HEK293 (cell line): ENCODE measurements around the gene SNX21.

Experiments used
- CTCF ChIA-PET: fragments of 350-600 bp; formaldehyde crosslinking; extraction: SDS; loops from one replicate; lab custom pipeline; 2021; ENCODE audit warnings: antibody characterized with exemption; lab: Yijun Ruan, JAX
- POLR2A ChIA-PET: fragments of 300-600 bp; formaldehyde crosslinking; extraction: SDS; loops from one replicate; lab custom pipeline; 2020; ENCODE audit warnings: antibody characterized with exemption, inconsistent platforms; lab: Yijun Ruan, JAX
- H3K27ac ChIP-seq: fragments of 200-500 bp; sonication (Bioruptor generic); 2 replicates; pipeline ENCODE4 v1.5.1; 2014; ENCODE audit warnings: low read depth, low read length, control low read depth, inconsistent platforms; ENCODE audit errors: extremely low read depth
- H3K36me3 ChIP-seq, 2 experiments: fragments of 200-500 bp in 1 of 2; sonication (Bioruptor generic) in 1 of 2; 1 replicate in 1 of 2; 2 replicates in 1 of 2; pipeline ENCODE4 v1.5.1; 2014 to 2017; ENCODE audit warnings: inconsistent platforms in 2 of 2, low read length in 2 of 2; ENCODE audit not compliant: control insufficient read depth in 2 of 2, insufficient read depth in 1 of 2
- H3K4me1 ChIP-seq: fragments of 200-500 bp; sonication (Bioruptor generic); 2 replicates; pipeline ENCODE4 v1.5.1; 2014; ENCODE audit warnings: mild to moderate bottlenecking, low read length, inconsistent platforms; ENCODE audit not compliant: control insufficient read depth, insufficient read depth
- H3K4me3 ChIP-seq: 2 replicates; pipeline ENCODE4 v1.5.1; 2011; ENCODE audit warnings: low read depth, mild to moderate bottlenecking, control low read depth, low read length, moderate library complexity
- H3K9me3 ChIP-seq: fragments of 200-500 bp; sonication (Bioruptor generic); 2 replicates; pipeline ENCODE4 v1.5.1; 2014; ENCODE audit warnings: low read depth, low read length, inconsistent platforms; ENCODE audit not compliant: control insufficient read depth, insufficient read depth
- BCL11B ChIP-seq: fragments of 450-650 bp; formaldehyde crosslinking; IDR thresholded peaks from 2 replicates; pipeline ENCODE4 v1.5.1; 2016; ENCODE audit warnings: low read depth, missing biosample characterization, missing genetic modification characterization
- GFI1B ChIP-seq: fragments of 450-650 bp; formaldehyde crosslinking; IDR thresholded peaks from 2 replicates; pipeline ENCODE4 v1.5.1; 2016; ENCODE audit warnings: missing biosample characterization, missing genetic modification characterization
- MYNN ChIP-seq: fragments of 450-650 bp; formaldehyde crosslinking; IDR thresholded peaks from 2 replicates; pipeline ENCODE4 v1.5.1; 2016; ENCODE audit warnings: missing biosample characterization, missing genetic modification characterization, borderline replicate concordance
- OVOL3 ChIP-seq: fragments of 450-650 bp; formaldehyde crosslinking; IDR thresholded peaks from 2 replicates; pipeline ENCODE4 v1.5.1; 2016; ENCODE audit warnings: missing biosample characterization, missing genetic modification characterization
- SCRT2 ChIP-seq: fragments of 450-650 bp; formaldehyde crosslinking; IDR thresholded peaks from 2 replicates; pipeline ENCODE4 v1.5.1; 2016; ENCODE audit warnings: missing biosample characterization, missing genetic modification characterization
- ZFHX2 ChIP-seq: fragments of 450-650 bp; formaldehyde crosslinking; conservative IDR thresholded peaks from 2 replicates; pipeline ENCODE4 v1.5.1; 2016; ENCODE audit warnings: missing biosample characterization, missing genetic modification characterization
- ZNF121 ChIP-seq: fragments of 450-650 bp; formaldehyde crosslinking; IDR thresholded peaks from 2 replicates; pipeline ENCODE4 v1.5.1; 2016; ENCODE audit warnings: missing biosample characterization, missing genetic modification characterization
- ZNF311 ChIP-seq: fragments of 450-650 bp; formaldehyde crosslinking; IDR thresholded peaks from 2 replicates; pipeline ENCODE4 v1.5.1; 2017; ENCODE audit warnings: missing biosample characterization, missing genetic modification characterization, borderline replicate concordance
- ZNF335 ChIP-seq: fragments of 450-650 bp; formaldehyde crosslinking; conservative IDR thresholded peaks from 2 replicates; pipeline ENCODE4 v1.5.1; 2016; ENCODE audit warnings: missing biosample characterization, missing genetic modification characterization
- ZNF501 ChIP-seq: fragments of 450-650 bp; formaldehyde crosslinking; IDR thresholded peaks from 2 replicates; pipeline ENCODE4 v1.5.1; 2016; ENCODE audit warnings: missing biosample characterization, missing genetic modification characterization
- ZNF560 ChIP-seq: fragments of 450-650 bp; formaldehyde crosslinking; IDR thresholded peaks from 2 replicates; pipeline ENCODE4 v1.5.1; 2017; ENCODE audit warnings: missing biosample characterization, missing genetic modification characterization, borderline replicate concordance
- ZNF776 ChIP-seq: fragments of 450-650 bp; formaldehyde crosslinking; IDR thresholded peaks from 2 replicates; pipeline ENCODE4 v1.5.0; 2017; ENCODE audit warnings: missing biosample characterization, missing genetic modification characterization, borderline replicate concordance
- TF ChIP-seq, protein P1 (sequence below): fragments of 450-650 bp; formaldehyde crosslinking; IDR thresholded peaks from 2 replicates; pipeline ENCODE4 v1.5.1; 2016; ENCODE audit warnings: missing biosample characterization, missing genetic modification characterization
- TF ChIP-seq, protein P2 (sequence below): fragments of 450-650 bp; formaldehyde crosslinking; IDR thresholded peaks from 2 replicates; pipeline ENCODE4 v1.5.1; 2016; ENCODE audit warnings: missing biosample characterization, missing genetic modification characterization
- TF ChIP-seq, protein P3 (sequence below): fragments of 450-650 bp; formaldehyde crosslinking; IDR thresholded peaks from 2 replicates; pipeline ENCODE4 v1.5.1; 2016; ENCODE audit warnings: missing biosample characterization, missing genetic modification characterization
- TF ChIP-seq, protein P4 (sequence below): sonication (generic); formaldehyde crosslinking; IDR thresholded peaks from 2 replicates; pipeline ENCODE4 v1.8.1; 2022; ENCODE audit warnings: mild to moderate bottlenecking, moderate library complexity, missing genetic modification reagents
- TF ChIP-seq, protein P5 (sequence below): fragments of 450-650 bp; formaldehyde crosslinking; IDR thresholded peaks from 2 replicates; pipeline ENCODE4 v1.5.0; 2017; ENCODE audit warnings: missing biosample characterization, missing genetic modification characterization, borderline replicate concordance
- TF ChIP-seq, protein P6 (sequence below): fragments of 450-650 bp; formaldehyde crosslinking; optimal IDR thresholded peaks from 2 replicates; pipeline ENCODE3; 2016; ENCODE audit warnings: missing biosample characterization, mild to moderate bottlenecking, missing genetic modification characterization
- TF ChIP-seq, protein P7 (sequence below): fragments of 450-650 bp; formaldehyde crosslinking; IDR thresholded peaks from 2 replicates; pipeline ENCODE4 v1.5.1; 2017; ENCODE audit warnings: missing biosample characterization, missing genetic modification characterization

The SNX21 gene

DNA sequence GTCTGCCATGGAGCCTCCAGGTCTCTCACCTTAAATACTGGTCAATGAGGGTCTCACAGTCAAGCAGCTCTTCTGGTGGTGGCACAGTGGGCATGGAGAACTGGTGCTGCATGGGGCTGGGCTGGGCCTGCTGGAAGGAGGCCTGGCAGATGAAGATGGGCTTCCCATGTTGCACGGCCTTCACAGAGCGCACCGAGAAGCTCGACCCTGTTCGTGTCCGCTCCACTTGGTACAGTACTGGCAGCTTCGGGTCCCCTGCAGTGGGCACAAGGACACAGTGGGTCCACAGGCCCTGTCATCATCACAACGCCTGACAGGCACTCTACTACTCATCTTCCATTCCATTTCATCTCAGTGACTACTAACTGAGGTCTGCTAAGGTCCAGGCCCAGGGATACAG lies 14.8 kb downstream of the SNX21 start:
- Histone ChIP-seq H3K36me3 (peaks cover 5 to 67% of the 10 kb centered on the region in 2 experiments; a peak in 2 of 3 replicates), H3K27ac (no peak overlapping the region), H3K4me3 (no peak overlapping the region), H3K4me1 (no peaks in the 10 kb centered on the region), H3K9me3 (no peaks in the 10 kb centered on the region)
- TF ChIP-seq, protein P1, sequence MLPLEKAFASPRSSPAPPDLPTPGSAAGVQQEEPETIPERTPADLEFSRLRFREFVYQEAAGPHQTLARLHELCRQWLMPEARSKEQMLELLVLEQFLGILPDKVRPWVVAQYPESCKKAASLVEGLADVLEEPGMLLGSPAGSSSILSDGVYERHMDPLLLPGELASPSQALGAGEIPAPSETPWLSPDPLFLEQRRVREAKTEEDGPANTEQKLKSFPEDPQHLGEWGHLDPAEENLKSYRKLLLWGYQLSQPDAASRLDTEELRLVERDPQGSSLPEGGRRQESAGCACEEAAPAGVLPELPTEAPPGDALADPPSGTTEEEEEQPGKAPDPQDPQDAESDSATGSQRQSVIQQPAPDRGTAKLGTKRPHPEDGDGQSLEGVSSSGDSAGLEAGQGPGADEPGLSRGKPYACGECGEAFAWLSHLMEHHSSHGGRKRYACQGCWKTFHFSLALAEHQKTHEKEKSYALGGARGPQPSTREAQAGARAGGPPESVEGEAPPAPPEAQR (tag by site-specific recombination) = no peak
- no peak for TF ChIP-seq ZNF311
- TF ChIP-seq, protein P2, sequence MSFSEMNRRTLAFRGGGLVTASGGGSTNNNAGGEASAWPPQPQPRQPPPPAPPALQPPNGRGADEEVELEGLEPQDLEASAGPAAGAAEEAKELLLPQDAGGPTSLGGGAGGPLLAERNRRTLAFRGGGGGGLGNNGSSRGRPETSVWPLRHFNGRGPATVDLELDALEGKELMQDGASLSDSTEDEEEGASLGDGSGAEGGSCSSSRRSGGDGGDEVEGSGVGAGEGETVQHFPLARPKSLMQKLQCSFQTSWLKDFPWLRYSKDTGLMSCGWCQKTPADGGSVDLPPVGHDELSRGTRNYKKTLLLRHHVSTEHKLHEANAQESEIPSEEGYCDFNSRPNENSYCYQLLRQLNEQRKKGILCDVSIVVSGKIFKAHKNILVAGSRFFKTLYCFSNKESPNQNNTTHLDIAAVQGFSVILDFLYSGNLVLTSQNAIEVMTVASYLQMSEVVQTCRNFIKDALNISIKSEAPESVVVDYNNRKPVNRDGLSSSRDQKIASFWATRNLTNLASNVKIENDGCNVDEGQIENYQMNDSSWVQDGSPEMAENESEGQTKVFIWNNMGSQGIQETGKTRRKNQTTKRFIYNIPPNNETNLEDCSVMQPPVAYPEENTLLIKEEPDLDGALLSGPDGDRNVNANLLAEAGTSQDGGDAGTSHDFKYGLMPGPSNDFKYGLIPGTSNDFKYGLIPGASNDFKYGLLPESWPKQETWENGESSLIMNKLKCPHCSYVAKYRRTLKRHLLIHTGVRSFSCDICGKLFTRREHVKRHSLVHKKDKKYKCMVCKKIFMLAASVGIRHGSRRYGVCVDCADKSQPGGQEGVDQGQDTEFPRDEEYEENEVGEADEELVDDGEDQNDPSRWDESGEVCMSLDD (tag by site-specific recombination) = no peak
- TF ChIP-seq SCRT2 (tag by site-specific recombination) = no peak
- TF ChIP-seq MYNN (tag by site-specific recombination) = no peak
- TF ChIP-seq ZNF501 = no peak
- TF ChIP-seq, protein P3, sequence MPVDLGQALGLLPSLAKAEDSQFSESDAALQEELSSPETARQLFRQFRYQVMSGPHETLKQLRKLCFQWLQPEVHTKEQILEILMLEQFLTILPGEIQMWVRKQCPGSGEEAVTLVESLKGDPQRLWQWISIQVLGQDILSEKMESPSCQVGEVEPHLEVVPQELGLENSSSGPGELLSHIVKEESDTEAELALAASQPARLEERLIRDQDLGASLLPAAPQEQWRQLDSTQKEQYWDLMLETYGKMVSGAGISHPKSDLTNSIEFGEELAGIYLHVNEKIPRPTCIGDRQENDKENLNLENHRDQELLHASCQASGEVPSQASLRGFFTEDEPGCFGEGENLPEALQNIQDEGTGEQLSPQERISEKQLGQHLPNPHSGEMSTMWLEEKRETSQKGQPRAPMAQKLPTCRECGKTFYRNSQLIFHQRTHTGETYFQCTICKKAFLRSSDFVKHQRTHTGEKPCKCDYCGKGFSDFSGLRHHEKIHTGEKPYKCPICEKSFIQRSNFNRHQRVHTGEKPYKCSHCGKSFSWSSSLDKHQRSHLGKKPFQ (tag by site-specific recombination) = no peak
- TF ChIP-seq ZNF776 (tag by site-specific recombination) = no peak
- TF ChIP-seq ZNF335 (tag by site-specific recombination) = no peak
- TF ChIP-seq GFI1B (tag by site-specific recombination) = no peak
- CTCF ChIA-PET = no interaction called here
- POLR2A ChIA-PET = no interaction called here

DNA sequence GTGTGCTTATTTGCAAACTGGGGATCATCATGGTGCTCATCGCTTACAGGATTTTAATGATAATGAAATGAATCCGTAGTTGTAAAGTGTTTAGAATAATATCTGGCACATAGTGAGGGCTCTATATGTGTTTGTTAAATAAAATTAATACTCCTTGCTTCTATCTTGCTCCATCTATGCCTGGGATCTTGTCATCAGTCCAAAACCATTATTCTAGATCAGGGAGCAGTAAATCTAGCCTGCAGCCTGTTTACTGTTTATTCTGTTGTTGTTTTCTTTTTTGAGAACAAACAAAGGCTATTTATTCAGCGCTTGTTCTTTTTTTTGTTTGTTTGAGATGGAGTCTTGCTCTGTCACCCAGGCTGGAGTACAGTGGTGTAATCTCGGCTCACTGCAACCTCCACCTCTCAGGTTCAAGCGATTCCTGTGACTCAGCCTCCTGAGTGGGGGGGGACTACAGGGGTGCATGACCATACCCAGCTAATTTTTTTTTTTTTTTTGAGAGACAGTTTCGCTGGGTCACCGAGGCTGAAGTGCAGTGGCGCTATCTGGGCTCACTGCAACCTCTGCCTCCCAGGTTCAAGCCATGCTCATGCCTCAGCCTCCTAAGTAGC lies 15.5 kb downstream of the SNX21 start:
- CTCF ChIA-PET = interaction anchor here (0.7 kb wide), 1 partner anchor 18 kb away, joined by 3 read pairs; no protein-coding TSS in a partner anchor

More for the DNA sequence above, 15.5 kb downstream of the SNX21 start:
- no peak overlapping the region for H3K27ac ChIP-seq
- POLR2A ChIA-PET = interaction anchor here (0.8 kb wide), 1 partner anchor 43 kb away, joined by 4 read pairs; no protein-coding TSS in a partner anchor
- no peak overlapping the region for H3K4me3 ChIP-seq
- H3K4me1 ChIP-seq = no peaks in the 10 kb centered on the region
- TF ChIP-seq ZFHX2 (tag by site-specific recombination) (no peak), ZNF560 (tag by site-specific recombination) (no peak), ZNF121 (tag by site-specific recombination) (no peak), OVOL3 (tag by site-specific recombination) (no peak), BCL11B (tag by site-specific recombination) (no peak)
- TF ChIP-seq, protein P4, sequence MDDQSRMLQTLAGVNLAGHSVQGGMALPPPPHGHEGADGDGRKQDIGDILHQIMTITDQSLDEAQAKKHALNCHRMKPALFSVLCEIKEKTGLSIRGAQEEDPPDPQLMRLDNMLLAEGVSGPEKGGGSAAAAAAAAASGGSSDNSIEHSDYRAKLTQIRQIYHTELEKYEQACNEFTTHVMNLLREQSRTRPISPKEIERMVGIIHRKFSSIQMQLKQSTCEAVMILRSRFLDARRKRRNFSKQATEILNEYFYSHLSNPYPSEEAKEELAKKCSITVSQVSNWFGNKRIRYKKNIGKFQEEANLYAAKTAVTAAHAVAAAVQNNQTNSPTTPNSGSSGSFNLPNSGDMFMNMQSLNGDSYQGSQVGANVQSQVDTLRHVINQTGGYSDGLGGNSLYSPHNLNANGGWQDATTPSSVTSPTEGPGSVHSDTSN (CRISPR knock-in tag) = no peak
- TF ChIP-seq, protein P5, sequence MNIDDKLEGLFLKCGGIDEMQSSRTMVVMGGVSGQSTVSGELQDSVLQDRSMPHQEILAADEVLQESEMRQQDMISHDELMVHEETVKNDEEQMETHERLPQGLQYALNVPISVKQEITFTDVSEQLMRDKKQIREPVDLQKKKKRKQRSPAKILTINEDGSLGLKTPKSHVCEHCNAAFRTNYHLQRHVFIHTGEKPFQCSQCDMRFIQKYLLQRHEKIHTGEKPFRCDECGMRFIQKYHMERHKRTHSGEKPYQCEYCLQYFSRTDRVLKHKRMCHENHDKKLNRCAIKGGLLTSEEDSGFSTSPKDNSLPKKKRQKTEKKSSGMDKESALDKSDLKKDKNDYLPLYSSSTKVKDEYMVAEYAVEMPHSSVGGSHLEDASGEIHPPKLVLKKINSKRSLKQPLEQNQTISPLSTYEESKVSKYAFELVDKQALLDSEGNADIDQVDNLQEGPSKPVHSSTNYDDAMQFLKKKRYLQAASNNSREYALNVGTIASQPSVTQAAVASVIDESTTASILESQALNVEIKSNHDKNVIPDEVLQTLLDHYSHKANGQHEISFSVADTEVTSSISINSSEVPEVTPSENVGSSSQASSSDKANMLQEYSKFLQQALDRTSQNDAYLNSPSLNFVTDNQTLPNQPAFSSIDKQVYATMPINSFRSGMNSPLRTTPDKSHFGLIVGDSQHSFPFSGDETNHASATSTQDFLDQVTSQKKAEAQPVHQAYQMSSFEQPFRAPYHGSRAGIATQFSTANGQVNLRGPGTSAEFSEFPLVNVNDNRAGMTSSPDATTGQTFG (tag by site-specific recombination) = no peak
- TF ChIP-seq, protein P6, sequence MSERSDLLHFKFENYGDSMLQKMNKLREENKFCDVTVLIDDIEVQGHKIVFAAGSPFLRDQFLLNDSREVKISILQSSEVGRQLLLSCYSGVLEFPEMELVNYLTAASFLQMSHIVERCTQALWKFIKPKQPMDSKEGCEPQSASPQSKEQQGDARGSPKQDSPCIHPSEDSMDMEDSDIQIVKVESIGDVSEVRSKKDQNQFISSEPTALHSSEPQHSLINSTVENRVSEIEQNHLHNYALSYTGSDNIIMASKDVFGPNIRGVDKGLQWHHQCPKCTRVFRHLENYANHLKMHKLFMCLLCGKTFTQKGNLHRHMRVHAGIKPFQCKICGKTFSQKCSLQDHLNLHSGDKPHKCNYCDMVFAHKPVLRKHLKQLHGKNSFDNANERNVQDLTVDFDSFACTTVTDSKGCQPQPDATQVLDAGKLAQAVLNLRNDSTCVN (tag by site-specific recombination) = no peak
- TF ChIP-seq, protein P7, sequence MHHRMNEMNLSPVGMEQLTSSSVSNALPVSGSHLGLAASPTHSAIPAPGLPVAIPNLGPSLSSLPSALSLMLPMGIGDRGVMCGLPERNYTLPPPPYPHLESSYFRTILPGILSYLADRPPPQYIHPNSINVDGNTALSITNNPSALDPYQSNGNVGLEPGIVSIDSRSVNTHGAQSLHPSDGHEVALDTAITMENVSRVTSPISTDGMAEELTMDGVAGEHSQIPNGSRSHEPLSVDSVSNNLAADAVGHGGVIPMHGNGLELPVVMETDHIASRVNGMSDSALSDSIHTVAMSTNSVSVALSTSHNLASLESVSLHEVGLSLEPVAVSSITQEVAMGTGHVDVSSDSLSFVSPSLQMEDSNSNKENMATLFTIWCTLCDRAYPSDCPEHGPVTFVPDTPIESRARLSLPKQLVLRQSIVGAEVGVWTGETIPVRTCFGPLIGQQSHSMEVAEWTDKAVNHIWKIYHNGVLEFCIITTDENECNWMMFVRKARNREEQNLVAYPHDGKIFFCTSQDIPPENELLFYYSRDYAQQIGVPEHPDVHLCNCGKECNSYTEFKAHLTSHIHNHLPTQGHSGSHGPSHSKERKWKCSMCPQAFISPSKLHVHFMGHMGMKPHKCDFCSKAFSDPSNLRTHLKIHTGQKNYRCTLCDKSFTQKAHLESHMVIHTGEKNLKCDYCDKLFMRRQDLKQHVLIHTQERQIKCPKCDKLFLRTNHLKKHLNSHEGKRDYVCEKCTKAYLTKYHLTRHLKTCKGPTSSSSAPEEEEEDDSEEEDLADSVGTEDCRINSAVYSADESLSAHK (tag by site-specific recombination) = no peak
- H3K9me3 ChIP-seq = no peaks in the 10 kb centered on the region
- peaks cover 5 to 64% of the 10 kb centered on the region in 2 experiments; a peak in 2 of 3 replicates for H3K36me3 ChIP-seq
